Measurements from ENCODE around the gene HMCN2.

DNA sequence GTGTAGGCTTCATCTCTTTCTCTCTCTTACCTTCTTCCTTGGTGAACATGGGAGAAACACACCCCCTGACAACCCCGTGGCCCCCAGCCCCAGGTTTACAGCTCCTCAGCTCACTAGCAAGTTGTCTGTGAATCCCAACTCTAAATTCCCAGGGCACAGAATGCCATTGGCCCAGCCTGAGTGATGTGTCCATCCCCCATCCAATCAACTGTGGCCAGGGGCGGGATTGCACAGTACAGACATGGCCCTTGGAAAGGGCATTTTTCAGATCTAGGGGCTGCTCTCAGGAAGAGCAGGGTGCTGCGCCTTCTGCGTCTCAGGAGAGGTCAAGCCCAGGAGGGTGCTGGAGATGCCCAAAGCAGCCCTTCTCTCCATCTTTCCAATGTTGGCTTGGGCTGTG is 131.0 kb downstream of the HMCN2 start:
- no peak for TF ChIP-seq CTCF (IDR thresholded peaks at IDR 0.05; ENCODE audit: low read depth, low read length, missing input control)
- TF ChIP-seq, protein P1, sequence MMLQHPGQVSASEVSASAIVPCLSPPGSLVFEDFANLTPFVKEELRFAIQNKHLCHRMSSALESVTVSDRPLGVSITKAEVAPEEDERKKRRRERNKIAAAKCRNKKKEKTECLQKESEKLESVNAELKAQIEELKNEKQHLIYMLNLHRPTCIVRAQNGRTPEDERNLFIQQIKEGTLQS (IDR thresholded peaks at IDR 0.05) = no peak
- TF ChIP-seq EGR1 (IDR thresholded peaks at IDR 0.05; ENCODE audit: low read depth in 2 of 2) = no peak
- TF ChIP-seq, protein P2, sequence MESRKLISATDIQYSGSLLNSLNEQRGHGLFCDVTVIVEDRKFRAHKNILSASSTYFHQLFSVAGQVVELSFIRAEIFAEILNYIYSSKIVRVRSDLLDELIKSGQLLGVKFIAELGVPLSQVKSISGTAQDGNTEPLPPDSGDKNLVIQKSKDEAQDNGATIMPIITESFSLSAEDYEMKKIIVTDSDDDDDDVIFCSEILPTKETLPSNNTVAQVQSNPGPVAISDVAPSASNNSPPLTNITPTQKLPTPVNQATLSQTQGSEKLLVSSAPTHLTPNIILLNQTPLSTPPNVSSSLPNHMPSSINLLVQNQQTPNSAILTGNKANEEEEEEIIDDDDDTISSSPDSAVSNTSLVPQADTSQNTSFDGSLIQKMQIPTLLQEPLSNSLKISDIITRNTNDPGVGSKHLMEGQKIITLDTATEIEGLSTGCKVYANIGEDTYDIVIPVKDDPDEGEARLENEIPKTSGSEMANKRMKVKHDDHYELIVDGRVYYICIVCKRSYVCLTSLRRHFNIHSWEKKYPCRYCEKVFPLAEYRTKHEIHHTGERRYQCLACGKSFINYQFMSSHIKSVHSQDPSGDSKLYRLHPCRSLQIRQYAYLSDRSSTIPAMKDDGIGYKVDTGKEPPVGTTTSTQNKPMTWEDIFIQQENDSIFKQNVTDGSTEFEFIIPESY (IDR thresholded peaks at IDR 0.05) = no peak
- TF ChIP-seq, protein P3, sequence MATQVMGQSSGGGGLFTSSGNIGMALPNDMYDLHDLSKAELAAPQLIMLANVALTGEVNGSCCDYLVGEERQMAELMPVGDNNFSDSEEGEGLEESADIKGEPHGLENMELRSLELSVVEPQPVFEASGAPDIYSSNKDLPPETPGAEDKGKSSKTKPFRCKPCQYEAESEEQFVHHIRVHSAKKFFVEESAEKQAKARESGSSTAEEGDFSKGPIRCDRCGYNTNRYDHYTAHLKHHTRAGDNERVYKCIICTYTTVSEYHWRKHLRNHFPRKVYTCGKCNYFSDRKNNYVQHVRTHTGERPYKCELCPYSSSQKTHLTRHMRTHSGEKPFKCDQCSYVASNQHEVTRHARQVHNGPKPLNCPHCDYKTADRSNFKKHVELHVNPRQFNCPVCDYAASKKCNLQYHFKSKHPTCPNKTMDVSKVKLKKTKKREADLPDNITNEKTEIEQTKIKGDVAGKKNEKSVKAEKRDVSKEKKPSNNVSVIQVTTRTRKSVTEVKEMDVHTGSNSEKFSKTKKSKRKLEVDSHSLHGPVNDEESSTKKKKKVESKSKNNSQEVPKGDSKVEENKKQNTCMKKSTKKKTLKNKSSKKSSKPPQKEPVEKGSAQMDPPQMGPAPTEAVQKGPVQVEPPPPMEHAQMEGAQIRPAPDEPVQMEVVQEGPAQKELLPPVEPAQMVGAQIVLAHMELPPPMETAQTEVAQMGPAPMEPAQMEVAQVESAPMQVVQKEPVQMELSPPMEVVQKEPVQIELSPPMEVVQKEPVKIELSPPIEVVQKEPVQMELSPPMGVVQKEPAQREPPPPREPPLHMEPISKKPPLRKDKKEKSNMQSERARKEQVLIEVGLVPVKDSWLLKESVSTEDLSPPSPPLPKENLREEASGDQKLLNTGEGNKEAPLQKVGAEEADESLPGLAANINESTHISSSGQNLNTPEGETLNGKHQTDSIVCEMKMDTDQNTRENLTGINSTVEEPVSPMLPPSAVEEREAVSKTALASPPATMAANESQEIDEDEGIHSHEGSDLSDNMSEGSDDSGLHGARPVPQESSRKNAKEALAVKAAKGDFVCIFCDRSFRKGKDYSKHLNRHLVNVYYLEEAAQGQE (IDR thresholded peaks at IDR 0.05) = no peak

Measured in liver (tissue), 3 donors.